Pancreas (tissue), 10 donors: ENCODE data around the gene PDLIM5. TPM values are rescaled to one million over a fixed set of nuclear protein-coding genes. Genes with fewer than 3 reads are reported as not detected.

Experiments
- ATAC-seq, 4 donors: fragments of 200-7000 bp; cut with Tn5 transposase; one replicate each; pipeline versions ENCODE4 v1.8.0 to v1.9.1; 2020; ENCODE audit warnings: mild to moderate bottlenecking in 4 of 4, moderate library complexity in 4 of 4
- DNase-seq, 6 donors: peaks; one replicate each; pipeline ENCODE4 v3.0.0-alpha.2; 2020
- FAIRE-seq: peaks from 2 replicates; lab custom pipeline; 2012; peaks lifted over from hg19 to GRCh38; lab: Jason Lieb, UNC
- H3K27ac ChIP-seq, 4 donors: fragments of 200-600 bp; sonication (generic); 1 replicate in 3 of 4; 2 replicates in 1 of 4; pipeline versions ENCODE4 v1.5.0 to v1.8.0; 2020
- H3K27me3 ChIP-seq, 4 donors: fragments of 200-600 bp; one replicate each; pipeline ENCODE4 v1.8.0; 2021
- H3K36me3 ChIP-seq, 3 donors: fragments of 200-600 bp; sonication (generic) in 1 of 3; one replicate each; pipeline versions ENCODE4 v1.5.0 to v1.8.0; 2020 to 2021
- H3K4me1 ChIP-seq, 3 donors: fragments of 200-600 bp; one replicate each; pipeline ENCODE4 v1.8.0; 2021
- H3K4me3 ChIP-seq, 4 donors: fragments of 200-600 bp; sonication (generic) in 2 of 4; one replicate each; pipeline versions ENCODE4 v1.5.0 to v1.8.0; 2020 to 2021
- H3K9me3 ChIP-seq, 4 donors: fragments of 200-600 bp; one replicate each; pipeline ENCODE4 v1.8.0; 2021
- WGBS, 2 donors: extraction: QIAGEN DNeasy Blood & Tissue Kit; methylation state at CpG; one replicate each; pipeline ENCODE4 v1.1.7; 2013; 5-methylcytosine and 5-hydroxymethylcytosine counted together
- intact Hi-C, 3 donors: fragments of 100-400 bp; cut with DNase I; formaldehyde crosslinking; loops; one replicate each; pipeline versions ENCODE4 v1.11.1 to v1.14.2; 2022
- polyA plus RNA-seq, 2 donors: library from polyadenylated mRNA; stranded (reverse); fragments of 200-250 nt; gene quantifications; one replicate each; pipeline ENCODE4 v1.2.3, GENCODE V29; 2013
- total RNA-seq, 6 donors: library from RNA; stranded (reverse); fragmentation: NEBNext Ultra II Directional in 4 of 6; extraction: Animal tissue kit (Norgen Biotek cat#: 25700) in 4 of 6; gene quantifications; one replicate each; pipeline versions ENCODE4 v1.2.1 to v1.2.4, GENCODE V29; 2021 to 2023
- TF ChIP-seq, protein P1 (sequence below), 4 donors: fragments of 200-600 bp; sonication (generic) in 3 of 4; IDR thresholded peaks; one replicate each; pipeline versions ENCODE4 v1.5.0 to v1.8.0; 2021; ENCODE audit warnings: antibody characterized with exemption in 4 of 4
- donor health status: healthy with polysubstance abuse.
- donor health status: DM: no; HTN: no; CAD: no; lungs with moderate emphysema.
- donor health status: DM: no; HTN: no; CAD: no.
- donor health status: control.
- donor health status: control.
- donor health status: Bipolar disorder and iron deficiency.
- donor health status: DM: yes; HTN: yes; CAD: no.
- donor health status: DM: no; HTN: no; CAD: no.
- donor health status: DM: no; HTN: no; CAD: no.
- donor health status: DM: yes; HTN: yes; CAD: no.

PDLIM5 gene
- total and polyA plus RNA-seq, 8 donors, result 13.2 to 99.0 (median 49.8) TPM

DNA sequence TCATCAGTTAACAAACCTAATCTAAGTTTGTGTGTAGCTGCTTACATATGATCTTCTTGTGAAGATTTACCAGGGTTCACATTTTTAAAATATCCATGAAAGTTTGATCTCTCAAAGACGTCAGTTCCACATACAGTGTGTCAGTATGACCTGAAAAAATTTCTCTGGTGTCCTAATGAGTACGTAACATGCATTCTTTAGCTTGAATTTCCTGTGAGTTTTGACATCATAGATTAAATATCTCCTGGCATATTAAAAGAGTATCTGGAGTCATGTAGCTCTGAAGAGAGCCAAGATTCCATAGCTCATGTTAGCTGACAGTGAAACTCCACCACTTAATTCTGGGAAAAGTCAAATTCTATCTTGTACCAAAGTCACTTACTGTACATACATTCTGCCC, 43.9 kb upstream of the PDLIM5 start:
- Histone ChIP-seq H3K4me3 (no peak overlapping the region), H3K27ac (no peak overlapping the region), H3K36me3 (no peaks in the 10 kb centered on the region), H3K9me3 (no peaks in the 10 kb centered on the region), H3K27me3 (no peaks in the 10 kb centered on the region), H3K4me1 (peaks cover 0 to 9% (median 0%) of the 10 kb centered on the region in 3 donors)
- no peak for DNase-seq
- no peak for ATAC-seq
- 90 to 92% methylated on average over 2 of the region's 2 CpGs for WGBS, 2 donors
- TF ChIP-seq, protein P1, sequence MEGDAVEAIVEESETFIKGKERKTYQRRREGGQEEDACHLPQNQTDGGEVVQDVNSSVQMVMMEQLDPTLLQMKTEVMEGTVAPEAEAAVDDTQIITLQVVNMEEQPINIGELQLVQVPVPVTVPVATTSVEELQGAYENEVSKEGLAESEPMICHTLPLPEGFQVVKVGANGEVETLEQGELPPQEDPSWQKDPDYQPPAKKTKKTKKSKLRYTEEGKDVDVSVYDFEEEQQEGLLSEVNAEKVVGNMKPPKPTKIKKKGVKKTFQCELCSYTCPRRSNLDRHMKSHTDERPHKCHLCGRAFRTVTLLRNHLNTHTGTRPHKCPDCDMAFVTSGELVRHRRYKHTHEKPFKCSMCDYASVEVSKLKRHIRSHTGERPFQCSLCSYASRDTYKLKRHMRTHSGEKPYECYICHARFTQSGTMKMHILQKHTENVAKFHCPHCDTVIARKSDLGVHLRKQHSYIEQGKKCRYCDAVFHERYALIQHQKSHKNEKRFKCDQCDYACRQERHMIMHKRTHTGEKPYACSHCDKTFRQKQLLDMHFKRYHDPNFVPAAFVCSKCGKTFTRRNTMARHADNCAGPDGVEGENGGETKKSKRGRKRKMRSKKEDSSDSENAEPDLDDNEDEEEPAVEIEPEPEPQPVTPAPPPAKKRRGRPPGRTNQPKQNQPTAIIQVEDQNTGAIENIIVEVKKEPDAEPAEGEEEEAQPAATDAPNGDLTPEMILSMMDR (IDR thresholded peaks at IDR 0.05), result no peak
- intact Hi-C loops, result loop anchor here in 2 of 3 donors (5.0 kb wide), 1 partner anchor 189 kb away; no protein-coding TSS in a partner anchor
- no peak for FAIRE-seq

DNA sequence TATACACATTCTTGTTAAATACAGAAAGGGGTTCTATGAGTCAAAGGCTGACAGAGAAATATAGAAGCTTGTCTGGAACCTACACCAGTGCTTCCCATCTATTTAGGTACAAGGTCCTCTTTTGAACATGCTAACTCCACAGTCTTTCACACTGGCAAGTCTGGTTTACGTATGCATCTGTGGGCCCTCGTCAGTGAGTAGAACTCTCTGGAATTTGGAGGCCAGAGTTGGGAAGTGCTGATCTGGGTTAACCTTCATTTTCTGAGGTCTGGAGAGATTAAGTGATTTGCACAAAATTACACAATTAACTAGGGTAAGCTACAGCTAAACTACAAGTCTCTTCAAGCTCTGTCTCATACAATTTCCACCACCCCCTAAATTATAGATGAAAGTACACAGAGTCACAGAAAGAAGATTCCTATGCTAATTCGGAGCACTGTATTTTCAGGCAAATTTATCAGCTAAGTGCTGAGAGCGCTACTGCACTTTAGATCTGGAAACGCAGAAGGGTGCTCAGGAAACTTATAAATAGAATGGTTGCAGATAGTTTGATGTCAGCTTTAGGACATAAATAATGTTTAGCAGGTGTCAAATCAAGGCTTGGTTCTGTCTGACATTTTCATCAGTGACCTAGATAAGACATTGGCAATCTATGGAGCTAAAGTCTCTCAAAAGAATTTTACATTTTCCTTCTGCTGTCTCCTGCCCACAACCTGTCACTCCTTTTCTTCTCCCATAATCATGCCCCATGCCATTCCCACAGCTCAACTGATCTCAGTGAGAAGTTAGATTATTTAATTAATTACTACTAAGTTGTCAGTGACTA, 43.0 kb upstream of the PDLIM5 start:
- Histone ChIP-seq H3K4me3 (no peak overlapping the region), H3K9me3 (no peaks in the 10 kb centered on the region), H3K27me3 (no peaks in the 10 kb centered on the region), H3K4me1 (peaks cover 0 to 9% (median 0%) of the 10 kb centered on the region in 3 donors), H3K36me3 (no peaks in the 10 kb centered on the region), H3K27ac (no peak overlapping the region)
- ATAC-seq, result no peak
- 78 to 92% methylated on average over 5 of the region's 5 CpGs for WGBS, 2 donors
- TF ChIP-seq, protein P1 (IDR thresholded peaks at IDR 0.05), result no peak
- no peak for DNase-seq
- intact Hi-C loops, result loop anchor here in 2 of 3 donors (5.0 kb wide), 1 partner anchor 189 kb away; no protein-coding TSS in a partner anchor
- no peak for FAIRE-seq

GRCh38 chr4:94409375-94409679, 42.4 kb upstream of the PDLIM5 start:
- no peak for FAIRE-seq
- no peaks in the 10 kb centered on the region for H3K27me3 ChIP-seq
- no peaks in the 10 kb centered on the region for H3K36me3 ChIP-seq
- no peak overlapping the region for H3K27ac ChIP-seq
- H3K9me3 ChIP-seq, result no peaks in the 10 kb centered on the region
- no peak for DNase-seq
- intact Hi-C loops, result loop anchor here in 2 of 3 donors (5.0 kb wide), 1 partner anchor 188 kb away; no protein-coding TSS in a partner anchor
- ATAC-seq, result no peak
- TF ChIP-seq, protein P1 (IDR thresholded peaks at IDR 0.05), result no peak
- no peak overlapping the region for H3K4me3 ChIP-seq
- WGBS, 2 donors, result 95 to 97% methylated on average over 1 of the region's 1 CpG
- peaks cover 0 to 9% (median 0%) of the 10 kb centered on the region in 3 donors for H3K4me1 ChIP-seq

DNA sequence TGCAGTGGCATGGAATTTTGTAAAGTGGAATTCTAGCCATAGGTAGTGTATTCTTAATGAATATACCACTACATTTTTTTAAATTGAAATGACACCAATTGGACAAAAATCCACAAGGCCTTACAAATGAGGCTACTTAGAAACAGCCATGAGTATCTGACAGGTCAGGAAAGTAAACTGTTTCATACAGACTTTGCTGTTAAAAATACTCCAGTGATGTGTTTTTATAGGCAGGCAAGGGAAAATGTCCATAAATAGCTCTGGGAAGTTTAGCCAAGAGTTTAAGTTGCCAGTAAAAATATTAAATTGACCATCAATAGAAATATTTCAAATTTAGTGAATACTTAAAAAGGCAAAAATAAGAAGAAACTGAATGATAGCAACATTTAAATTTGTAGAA, 41.8 kb upstream of the PDLIM5 start:
- DNase-seq (no peak), ATAC-seq (no peak), FAIRE-seq (no peak)
- H3K27me3 ChIP-seq, result no peaks in the 10 kb centered on the region
- H3K9me3 ChIP-seq, result no peaks in the 10 kb centered on the region
- no peak overlapping the region for H3K27ac ChIP-seq
- intact Hi-C loops, result loop anchor here in 2 of 3 donors (5.0 kb wide), 1 partner anchor 187 kb away; no protein-coding TSS in a partner anchor
- H3K4me3 ChIP-seq, result no peak overlapping the region
- no peaks in the 10 kb centered on the region for H3K36me3 ChIP-seq
- TF ChIP-seq, protein P1 (IDR thresholded peaks at IDR 0.05), result no peak
- H3K4me1 ChIP-seq, result peaks cover 0 to 9% (median 0%) of the 10 kb centered on the region in 3 donors

- Histone ChIP-seq H3K9me3 (no peaks in the 10 kb centered on the region), H3K4me3 (no peak overlapping the region), H3K27ac (no peak overlapping the region), H3K27me3 (no peaks in the 10 kb centered on the region), H3K4me1 (peaks cover 0 to 9% (median 0%) of the 10 kb centered on the region in 3 donors), H3K36me3 (no peaks in the 10 kb centered on the region)
- ATAC-seq (peak in 1 of 4 donors; percentile 13), DNase-seq (no peak), FAIRE-seq (no peak)
- intact Hi-C loops, result no loop called here
- whole genome bisulfite sequencing, 2 donors, result 85 to 93% methylated on average over 10 of the region's 10 CpGs
- TF ChIP-seq, protein P1 (IDR thresholded peaks at IDR 0.05), result no peak
These were observed 41.0 kb upstream of the PDLIM5 start for GRCh38 chr4:94410678-94411206.
